BE2C (cell line): ENCODE results near the gene ACADVL.
A peak's percentile ranks its signal among the peaks of the same experiment; 100 is the strongest.

Experiments used
- DNase-seq: peaks from one replicate; pipeline ENCODE4 v3.0.0-alpha.2; 2020
- H3K27me3 ChIP-seq: fragments of 250-450 bp; sonication (Bioruptor Pico); 2 replicates; pipeline ENCODE4 v1.5.1; 2020; ENCODE audit warnings: mild to moderate bottlenecking
- H3K36me3 ChIP-seq: fragments of 250-450 bp; sonication (Bioruptor Pico); 2 replicates; pipeline ENCODE4 v1.5.1; 2020; ENCODE audit warnings: mild to moderate bottlenecking
- H3K4me1 ChIP-seq: fragments of 250-450 bp; sonication (Bioruptor Pico); 2 replicates; pipeline ENCODE4 v1.5.1; 2020
- H3K4me3 ChIP-seq: 2 replicates; pipeline ENCODE4 v1.5.1; 2011; ENCODE audit warnings: low read depth, low read length
- H3K9me3 ChIP-seq: fragments of 250-450 bp; sonication (Bioruptor Pico); 2 replicates; pipeline ENCODE4 v1.5.1; 2020
- TF ChIP-seq, protein P1 (sequence below): IDR thresholded peaks from 2 replicates; pipeline ENCODE4 v1.5.1; 2012; ENCODE audit warnings: mild to moderate bottlenecking, low read depth, low read length

Gene ACADVL

DNA sequence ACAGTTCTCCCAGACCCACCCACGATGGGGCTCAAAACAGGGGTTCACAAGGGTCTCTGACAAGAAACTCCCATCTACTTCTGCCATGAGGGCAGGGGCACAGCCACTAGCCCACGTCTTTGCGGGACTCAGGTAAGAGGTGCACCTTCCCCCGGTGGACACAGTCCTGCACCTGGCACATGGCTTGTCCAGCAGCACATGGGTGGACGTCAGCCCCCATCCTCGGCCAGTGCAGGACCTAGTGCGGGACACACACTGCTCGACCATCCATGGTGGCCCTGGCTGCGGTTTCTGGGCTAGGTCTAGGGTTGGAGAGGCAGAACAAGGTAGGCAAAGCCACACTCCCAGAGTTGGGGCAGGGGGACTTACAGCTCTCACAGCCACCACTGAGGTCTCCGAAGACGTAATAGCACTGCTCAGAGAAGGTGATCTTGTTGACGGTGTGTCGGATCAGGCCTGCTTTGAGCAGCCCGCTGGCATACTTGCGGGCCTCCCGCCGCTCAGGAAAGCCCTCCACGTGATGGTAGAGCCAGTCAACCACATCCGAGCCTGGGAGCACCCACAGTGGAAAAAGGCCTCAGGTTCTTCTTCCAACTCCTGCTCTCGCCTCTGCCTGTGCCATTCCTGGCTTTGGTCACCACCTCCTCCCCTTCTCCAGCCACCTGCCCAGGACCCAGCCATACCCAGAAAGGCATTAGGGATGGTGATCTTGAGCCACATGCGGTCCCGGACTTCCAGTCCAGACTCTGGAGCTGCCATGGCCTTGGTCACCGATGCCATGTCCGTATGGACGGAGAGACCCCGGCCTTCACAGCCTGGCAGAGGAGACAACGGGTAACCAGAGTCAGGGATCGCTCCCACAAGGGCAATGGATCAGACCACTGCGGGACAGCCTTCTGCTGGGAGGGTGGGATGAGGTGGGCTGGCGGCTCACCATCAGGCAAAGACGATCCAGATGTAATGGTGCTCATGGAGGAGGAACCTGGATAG, 7.3 kb downstream of the ACADVL start:
- H3K27me3 ChIP-seq, result no peaks in the 10 kb centered on the region
- H3K9me3 ChIP-seq, result no peaks in the 10 kb centered on the region
- H3K36me3 ChIP-seq, result peaks cover 14% of the 10 kb centered on the region
- H3K4me1 ChIP-seq, result no peaks in the 10 kb centered on the region
- no peak overlapping the region for H3K4me3 ChIP-seq
- DNase-seq, result no peak
- TF ChIP-seq, protein P1, sequence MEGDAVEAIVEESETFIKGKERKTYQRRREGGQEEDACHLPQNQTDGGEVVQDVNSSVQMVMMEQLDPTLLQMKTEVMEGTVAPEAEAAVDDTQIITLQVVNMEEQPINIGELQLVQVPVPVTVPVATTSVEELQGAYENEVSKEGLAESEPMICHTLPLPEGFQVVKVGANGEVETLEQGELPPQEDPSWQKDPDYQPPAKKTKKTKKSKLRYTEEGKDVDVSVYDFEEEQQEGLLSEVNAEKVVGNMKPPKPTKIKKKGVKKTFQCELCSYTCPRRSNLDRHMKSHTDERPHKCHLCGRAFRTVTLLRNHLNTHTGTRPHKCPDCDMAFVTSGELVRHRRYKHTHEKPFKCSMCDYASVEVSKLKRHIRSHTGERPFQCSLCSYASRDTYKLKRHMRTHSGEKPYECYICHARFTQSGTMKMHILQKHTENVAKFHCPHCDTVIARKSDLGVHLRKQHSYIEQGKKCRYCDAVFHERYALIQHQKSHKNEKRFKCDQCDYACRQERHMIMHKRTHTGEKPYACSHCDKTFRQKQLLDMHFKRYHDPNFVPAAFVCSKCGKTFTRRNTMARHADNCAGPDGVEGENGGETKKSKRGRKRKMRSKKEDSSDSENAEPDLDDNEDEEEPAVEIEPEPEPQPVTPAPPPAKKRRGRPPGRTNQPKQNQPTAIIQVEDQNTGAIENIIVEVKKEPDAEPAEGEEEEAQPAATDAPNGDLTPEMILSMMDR, result no peak

DNA sequence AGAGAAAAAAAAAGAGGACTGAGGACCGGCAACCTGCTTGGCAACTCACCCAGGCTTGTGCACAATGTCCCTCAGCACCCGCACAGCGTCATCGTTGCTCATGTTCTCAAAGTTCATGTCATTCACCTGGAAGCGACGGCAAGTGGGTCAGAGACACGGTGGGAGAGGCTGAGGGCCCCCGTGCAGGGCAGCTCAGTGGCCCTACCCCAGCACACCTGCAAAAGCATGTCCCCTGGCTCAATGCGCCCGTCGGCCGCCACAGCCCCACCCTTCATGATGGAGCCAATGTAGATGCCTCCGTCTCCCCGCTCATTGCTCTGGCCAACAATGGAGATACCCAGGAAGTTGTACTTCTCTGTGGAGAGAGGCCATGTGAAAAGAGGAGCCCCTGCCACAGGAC, 9.2 kb downstream of the ACADVL start:
- H3K4me3 ChIP-seq, result no peak overlapping the region
- TF ChIP-seq, protein P1, result no peak
- peaks cover 2% of the 10 kb centered on the region; the same call in 1 of the 2 replicates for H3K36me3 ChIP-seq
- DNase-seq, result no peak
- H3K4me1 ChIP-seq, result no peaks in the 10 kb centered on the region
- no peaks in the 10 kb centered on the region for H3K9me3 ChIP-seq
- no peaks in the 10 kb centered on the region for H3K27me3 ChIP-seq

DNA sequence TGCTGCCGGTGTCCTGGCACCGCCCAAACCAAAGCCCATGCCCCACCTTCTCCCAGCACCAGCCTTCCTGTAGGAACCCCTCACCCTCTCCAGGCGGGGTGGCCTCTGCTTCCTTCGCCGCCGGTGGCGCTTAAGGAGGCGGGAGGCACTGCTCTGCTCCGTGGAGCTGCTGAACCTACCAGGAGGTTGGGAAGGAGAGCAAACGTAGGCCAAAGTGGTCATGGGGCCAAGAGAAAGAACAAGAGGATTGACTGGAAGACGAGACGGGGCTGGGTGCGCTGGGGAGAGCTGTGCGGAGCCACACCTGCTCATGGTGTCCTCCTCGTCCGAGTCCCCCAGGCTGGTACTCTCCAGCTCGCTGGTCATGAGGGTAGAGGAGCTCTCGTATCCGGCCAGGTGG, 9.8 kb downstream of the ACADVL start:
- Histone ChIP-seq H3K4me3 (no peak overlapping the region), H3K27me3 (no peaks in the 10 kb centered on the region), H3K9me3 (no peaks in the 10 kb centered on the region), H3K36me3 (no peaks in the 10 kb centered on the region), H3K4me1 (no peaks in the 10 kb centered on the region)
- no peak for DNase-seq
- TF ChIP-seq, protein P1, result no peak

DNA sequence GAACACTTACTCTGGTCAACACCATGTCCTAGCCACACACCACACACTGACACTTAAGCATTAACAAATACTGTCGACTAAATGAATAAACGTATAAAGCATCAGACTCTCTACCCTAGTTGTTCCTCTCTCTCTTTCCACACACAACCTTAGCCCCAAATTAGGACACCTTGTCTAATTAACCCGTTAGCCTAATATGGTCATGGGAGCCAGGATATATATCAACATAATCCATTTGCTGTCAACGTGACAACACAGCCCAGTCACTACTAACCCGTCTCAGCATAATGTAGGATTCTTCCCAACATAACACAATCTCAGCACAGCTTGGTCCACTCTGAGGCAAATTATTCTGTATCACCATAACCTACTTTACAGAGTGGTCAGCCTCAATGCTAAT, 12.4 kb downstream of the ACADVL start:
- H3K4me1 ChIP-seq, result no peaks in the 10 kb centered on the region
- H3K36me3 ChIP-seq, result peaks cover 18% of the 10 kb centered on the region
- H3K9me3 ChIP-seq, result no peaks in the 10 kb centered on the region
- DNase-seq, result no peak
- H3K27me3 ChIP-seq, result no peaks in the 10 kb centered on the region
- TF ChIP-seq, protein P1, result no peak
- no peak overlapping the region; the same call in 1 of the 2 replicates for H3K4me3 ChIP-seq

DNA sequence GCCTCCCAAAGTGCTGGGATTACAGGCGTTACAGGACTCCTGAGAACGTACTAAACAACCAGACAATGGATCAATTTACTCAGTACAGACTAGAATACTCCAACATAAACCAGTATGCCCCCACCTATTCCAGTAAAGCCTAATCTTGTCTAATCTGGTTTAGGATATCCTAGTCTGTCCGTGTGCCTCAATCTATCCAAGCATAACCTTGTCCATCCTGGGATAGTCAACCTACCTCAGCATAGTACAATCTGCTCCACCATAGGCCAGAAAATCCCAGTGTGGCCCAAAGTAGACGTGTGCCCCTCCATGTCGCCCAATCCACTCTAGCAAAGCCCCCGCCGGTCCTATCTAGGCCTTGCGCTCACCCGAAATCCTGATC, 14.0 kb downstream of the ACADVL start:
- no peaks in the 10 kb centered on the region for H3K27me3 ChIP-seq
- H3K4me1 ChIP-seq, result no peaks in the 10 kb centered on the region
- H3K36me3 ChIP-seq, result peaks cover 22% of the 10 kb centered on the region
- TF ChIP-seq, protein P1, result no peak
- DNase-seq, result no peak
- peak overlapping the region; percentile 86 for H3K4me3 ChIP-seq
- no peaks in the 10 kb centered on the region for H3K9me3 ChIP-seq
